Measurements from ENCODE around the gene FIZ1. TPM values are rescaled to one million over a fixed set of nuclear protein-coding genes. Genes with fewer than 3 reads are reported as not detected.

FIZ1 gene
- total and polyA plus RNA-seq, 2 donors from 2014 or later, result 11.9 to 17.9 TPM

GRCh38 chr19:55596304-55596703, 3.0 kb downstream of the FIZ1 start:
- TF ChIP-seq CTCF (IDR thresholded peaks at IDR 0.05; ENCODE audit: borderline replicate concordance, extremely low read depth, insufficient read depth), result no peak
- Histone ChIP-seq H3K27me3 (ENCODE audit: control insufficient read depth, insufficient read depth, low read length) (no peaks in the 10 kb centered on the region), H3K9me3 (ENCODE audit: control insufficient read depth in 2 of 3, insufficient read depth in 1 of 3, low read length in 3 of 3) (no peaks in the 10 kb centered on the region), H3K36me3 (ENCODE audit: control insufficient read depth in 2 of 3, insufficient read depth in 3 of 3, low read length in 3 of 3) (peaks cover 0 to 10% (median 3%) of the 10 kb centered on the region in 3 donors), H3K4me3 (ENCODE audit: low read length in 3 of 3) (no peak overlapping the region), H3K9ac (ENCODE audit: low read length in 3 of 3) (no peak overlapping the region), H3K4me1 (ENCODE audit: control insufficient read depth in 2 of 3, insufficient read depth in 2 of 3, low read depth in 1 of 3, low read length in 3 of 3) (peaks cover 0 to 7% (median 3%) of the 10 kb centered on the region in 3 donors), H3K27ac (ENCODE audit: low read depth in 2 of 2, low read length in 2 of 2) (no peak overlapping the region)
- intact Hi-C loops (cut with DNase I), result no loop called here
- FAIRE-seq (no peak), DNase-seq (no peak)

- TF ChIP-seq CTCF (IDR thresholded peaks at IDR 0.05; ENCODE audit: borderline replicate concordance, extremely low read depth, insufficient read depth), result no peak
These were observed 4.2 kb downstream of the FIZ1 start for GRCh38 chr19:55594996-55595545.

GRCh38 chr19:55593096-55593772, 6.1 kb downstream of the FIZ1 start:
- Histone ChIP-seq H3K9me3 (ENCODE audit: control insufficient read depth in 2 of 3, insufficient read depth in 1 of 3, low read length in 3 of 3) (no peaks in the 10 kb centered on the region), H3K36me3 (ENCODE audit: control insufficient read depth in 2 of 3, insufficient read depth in 3 of 3, low read length in 3 of 3) (peaks cover 0 to 10% (median 3%) of the 10 kb centered on the region in 3 donors), H3K9ac (ENCODE audit: low read length in 3 of 3) (no peak overlapping the region), H3K4me3 (ENCODE audit: low read length in 3 of 3) (no peak overlapping the region), H3K27me3 (ENCODE audit: control insufficient read depth, insufficient read depth, low read length) (no peaks in the 10 kb centered on the region), H3K27ac (ENCODE audit: low read depth in 2 of 2, low read length in 2 of 2) (no peak overlapping the region), H3K4me1 (ENCODE audit: control insufficient read depth in 2 of 3, insufficient read depth in 2 of 3, low read depth in 1 of 3, low read length in 3 of 3) (no peaks in the 10 kb centered on the region)
- no peak for TF ChIP-seq CTCF (IDR thresholded peaks at IDR 0.05; ENCODE audit: borderline replicate concordance, extremely low read depth, insufficient read depth)
- FAIRE-seq, result no peak
- no peak for DNase-seq
- intact Hi-C loops (cut with DNase I), result no loop called here

More at GRCh38 chr19:55594996-55595545, 4.2 kb downstream of the FIZ1 start:
- DNase-seq (no peak), FAIRE-seq (no peak)
- Histone ChIP-seq H3K27me3 (ENCODE audit: control insufficient read depth, insufficient read depth, low read length) (no peaks in the 10 kb centered on the region), H3K36me3 (ENCODE audit: control insufficient read depth in 2 of 3, insufficient read depth in 3 of 3, low read length in 3 of 3) (peaks cover 0 to 10% (median 3%) of the 10 kb centered on the region in 3 donors), H3K9ac (ENCODE audit: low read length in 3 of 3) (no peak overlapping the region), H3K27ac (ENCODE audit: low read depth in 2 of 2, low read length in 2 of 2) (no peak overlapping the region), H3K4me1 (ENCODE audit: control insufficient read depth in 2 of 3, insufficient read depth in 2 of 3, low read depth in 1 of 3, low read length in 3 of 3) (no peaks in the 10 kb centered on the region), H3K9me3 (ENCODE audit: control insufficient read depth in 2 of 3, insufficient read depth in 1 of 3, low read length in 3 of 3) (no peaks in the 10 kb centered on the region), H3K4me3 (ENCODE audit: low read length in 3 of 3) (no peak overlapping the region)
- intact Hi-C loops (cut with DNase I), result no loop called here
